GM12801 (cell line): ENCODE data around the gene NXPE3.

ENCODE experiments used
- CTCF ChIP-seq: IDR thresholded peaks from one replicate; pipeline ENCODE4 v1.5.1; 2011; ENCODE audit warnings: control low read depth; ENCODE audit not compliant: insufficient read length; ENCODE audit errors: extremely low read depth

The NXPE3 gene

GRCh38 chr3:101828276-101828675 is 49.3 kb downstream of the NXPE3 start:
- TF ChIP-seq CTCF, result no peak

GRCh38 chr3:101828691-101829436 is 49.9 kb downstream of the NXPE3 start:
- no peak for TF ChIP-seq CTCF

- TF ChIP-seq CTCF, result no peak
These were observed 50.4 kb downstream of the NXPE3 start for GRCh38 chr3:101829437-101829830.

GRCh38 chr3:101829874-101830273 is 50.9 kb downstream of the NXPE3 start:
- TF ChIP-seq CTCF, result no peak

- TF ChIP-seq CTCF, result no peak
These were observed 54.5 kb downstream of the NXPE3 start for GRCh38 chr3:101833446-101833974.

- TF ChIP-seq CTCF, result no peak
These were observed 56.7 kb downstream of the NXPE3 start for GRCh38 chr3:101835676-101836075.

GRCh38 chr3:101836160-101836559 is 57.1 kb downstream of the NXPE3 start:
- TF ChIP-seq CTCF, result no peak
